ENCODE data around the gene SLC38A8.

SLC38A8 gene

GRCh38 chr16:84036982-84037425 is 5.6 kb downstream of the SLC38A8 start:
- no peak for FAIRE-seq
- TF ChIP-seq POLR2AphosphoS5 (IDR thresholded peaks at IDR 0.05; ENCODE audit: low read depth, low read length) (no peak), PAX5 (IDR thresholded peaks at IDR 0.05; ENCODE audit: insufficient read depth, low read length, severe bottlenecking) (no peak), TAF1 (IDR thresholded peaks at IDR 0.05; ENCODE audit: low read depth, low read length) (no peak), SPI1 (IDR thresholded peaks at IDR 0.05; ENCODE audit: low read depth, low read length) (no peak), POU2F2 (IDR thresholded peaks at IDR 0.05; ENCODE audit: low read depth, low read length) (no peak), POLR2A (IDR thresholded peaks at IDR 0.05; ENCODE audit: low read depth, low read length) (no peak)

GRCh38 chr16:84036131-84036530 is 6.5 kb downstream of the SLC38A8 start:
- no peak for FAIRE-seq

More at GRCh38 chr16:84036982-84037425, 5.6 kb downstream of the SLC38A8 start:
- DNase-seq (ENCODE audit: insufficient read length, low spot score) = no peak

GRCh38 chr16:84034516-84034915 is 8.1 kb downstream of the SLC38A8 start:
- TF ChIP-seq SPI1 (IDR thresholded peaks at IDR 0.05; ENCODE audit: low read depth, low read length) (no peak), TAF1 (IDR thresholded peaks at IDR 0.05; ENCODE audit: low read depth, low read length) (no peak), PAX5 (IDR thresholded peaks at IDR 0.05; ENCODE audit: insufficient read depth, low read length, severe bottlenecking) (no peak), POLR2AphosphoS5 (IDR thresholded peaks at IDR 0.05; ENCODE audit: low read depth, low read length) (no peak), POLR2A (IDR thresholded peaks at IDR 0.05; ENCODE audit: low read depth, low read length) (no peak), POU2F2 (IDR thresholded peaks at IDR 0.05; ENCODE audit: low read depth, low read length) (no peak)
- no peak for FAIRE-seq

More at GRCh38 chr16:84036131-84036530, 6.5 kb downstream of the SLC38A8 start:
- TF ChIP-seq SPI1 (IDR thresholded peaks at IDR 0.05; ENCODE audit: low read depth, low read length) (no peak), POU2F2 (IDR thresholded peaks at IDR 0.05; ENCODE audit: low read depth, low read length) (no peak), PAX5 (IDR thresholded peaks at IDR 0.05; ENCODE audit: insufficient read depth, low read length, severe bottlenecking) (no peak), POLR2AphosphoS5 (IDR thresholded peaks at IDR 0.05; ENCODE audit: low read depth, low read length) (no peak), POLR2A (IDR thresholded peaks at IDR 0.05; ENCODE audit: low read depth, low read length) (no peak), TAF1 (IDR thresholded peaks at IDR 0.05; ENCODE audit: low read depth, low read length) (no peak)
- no peak for DNase-seq (ENCODE audit: insufficient read length, low spot score)

GRCh38 chr16:84033251-84034195 is 9.1 kb downstream of the SLC38A8 start:
- TF ChIP-seq POU2F2 (IDR thresholded peaks at IDR 0.05; ENCODE audit: low read depth, low read length) (no peak), TAF1 (IDR thresholded peaks at IDR 0.05; ENCODE audit: low read depth, low read length) (no peak), POLR2AphosphoS5 (IDR thresholded peaks at IDR 0.05; ENCODE audit: low read depth, low read length) (no peak), SPI1 (IDR thresholded peaks at IDR 0.05; ENCODE audit: low read depth, low read length) (no peak), PAX5 (IDR thresholded peaks at IDR 0.05; ENCODE audit: insufficient read depth, low read length, severe bottlenecking) (no peak), POLR2A (IDR thresholded peaks at IDR 0.05; ENCODE audit: low read depth, low read length) (no peak)
- no peak for DNase-seq (ENCODE audit: insufficient read length, low spot score)
- FAIRE-seq = no peak

More at GRCh38 chr16:84034516-84034915, 8.1 kb downstream of the SLC38A8 start:
- no peak for DNase-seq (ENCODE audit: insufficient read length, low spot score)

- FAIRE-seq = no peak
- TF ChIP-seq POLR2AphosphoS5 (IDR thresholded peaks at IDR 0.05; ENCODE audit: low read depth, low read length) (no peak), SPI1 (IDR thresholded peaks at IDR 0.05; ENCODE audit: low read depth, low read length) (no peak), POU2F2 (IDR thresholded peaks at IDR 0.05; ENCODE audit: low read depth, low read length) (no peak), POLR2A (IDR thresholded peaks at IDR 0.05; ENCODE audit: low read depth, low read length) (no peak), TAF1 (IDR thresholded peaks at IDR 0.05; ENCODE audit: low read depth, low read length) (no peak), PAX5 (IDR thresholded peaks at IDR 0.05; ENCODE audit: insufficient read depth, low read length, severe bottlenecking) (no peak)
- no peak for DNase-seq (ENCODE audit: insufficient read length, low spot score)
These were observed 10.0 kb downstream of the SLC38A8 start for GRCh38 chr16:84032458-84033178.

GRCh38 chr16:84031556-84031955 is 11.0 kb downstream of the SLC38A8 start:
- FAIRE-seq (no peak), DNase-seq (ENCODE audit: insufficient read length, low spot score) (no peak)
- TF ChIP-seq SPI1 (IDR thresholded peaks at IDR 0.05; ENCODE audit: low read depth, low read length) = no peak
- no peak for TF ChIP-seq PAX5 (IDR thresholded peaks at IDR 0.05; ENCODE audit: insufficient read depth, low read length, severe bottlenecking)
- TF ChIP-seq POLR2AphosphoS5 (IDR thresholded peaks at IDR 0.05; ENCODE audit: low read depth, low read length) = no peak
- no peak for TF ChIP-seq TAF1 (IDR thresholded peaks at IDR 0.05; ENCODE audit: low read depth, low read length)
- TF ChIP-seq POU2F2 (IDR thresholded peaks at IDR 0.05; ENCODE audit: low read depth, low read length) = no peak
- TF ChIP-seq POLR2A (IDR thresholded peaks at IDR 0.05; ENCODE audit: low read depth, low read length) = no peak

- no peak for TF ChIP-seq SPI1 (IDR thresholded peaks at IDR 0.05; ENCODE audit: low read depth, low read length)
- TF ChIP-seq POU2F2 (IDR thresholded peaks at IDR 0.05; ENCODE audit: low read depth, low read length) = no peak
- no peak for TF ChIP-seq PAX5 (IDR thresholded peaks at IDR 0.05; ENCODE audit: insufficient read depth, low read length, severe bottlenecking)
- no peak for TF ChIP-seq POLR2A (IDR thresholded peaks at IDR 0.05; ENCODE audit: low read depth, low read length)
- no peak for TF ChIP-seq TAF1 (IDR thresholded peaks at IDR 0.05; ENCODE audit: low read depth, low read length)
- no peak for TF ChIP-seq POLR2AphosphoS5 (IDR thresholded peaks at IDR 0.05; ENCODE audit: low read depth, low read length)
- FAIRE-seq (no peak), DNase-seq (ENCODE audit: insufficient read length, low spot score) (no peak)
These were observed 13.1 kb downstream of the SLC38A8 start for GRCh38 chr16:84029297-84030047.

- TF ChIP-seq POLR2AphosphoS5 (IDR thresholded peaks at IDR 0.05; ENCODE audit: low read depth, low read length) = no peak
- TF ChIP-seq POLR2A (IDR thresholded peaks at IDR 0.05; ENCODE audit: low read depth, low read length) = no peak
- no peak for TF ChIP-seq SPI1 (IDR thresholded peaks at IDR 0.05; ENCODE audit: low read depth, low read length)
- no peak for TF ChIP-seq PAX5 (IDR thresholded peaks at IDR 0.05; ENCODE audit: insufficient read depth, low read length, severe bottlenecking)
- TF ChIP-seq POU2F2 (IDR thresholded peaks at IDR 0.05; ENCODE audit: low read depth, low read length) = no peak
- no peak for TF ChIP-seq TAF1 (IDR thresholded peaks at IDR 0.05; ENCODE audit: low read depth, low read length)
- DNase-seq (ENCODE audit: insufficient read length, low spot score) (no peak), FAIRE-seq (no peak)
These were observed 15.0 kb downstream of the SLC38A8 start for GRCh38 chr16:84027625-84028024.

All from GM12891 (cell line).